Testis (tissue), 2 donors: Measurements from ENCODE around the gene TAAR9.

ENCODE experiments used
- CTCF ChIP-seq, 3 experiments: fragments of 450-650 bp in 2 of 3; fragments of 200-600 bp in 1 of 3; sonication (generic) in 1 of 3; IDR thresholded peaks; one replicate each; pipeline ENCODE4 v1.5.1; 2016 to 2019; ENCODE audit warnings: antibody characterized with exemption in 3 of 3, mild to moderate bottlenecking in 2 of 3, moderate library complexity in 1 of 3
- POLR2A ChIP-seq: fragments of 450-650 bp; IDR thresholded peaks from one replicate; pipeline ENCODE4 v1.6.1; 2017; ENCODE audit warnings: antibody characterized with exemption, mild to moderate bottlenecking, moderate library complexity

GRCh38 chr6:132489376-132489775, 48.7 kb upstream of the TAAR9 start:
- TF ChIP-seq CTCF (IDR thresholded peaks at IDR 0.05) (no peak), POLR2A (no peak)
